Myometrial cell (primary cell): ENCODE data around the gene BHMT. TPM values are rescaled to one million over a fixed set of nuclear protein-coding genes. Genes with fewer than 3 reads are reported as not detected.

ENCODE experiments used
- total RNA-seq: library from RNA; depleted of rRNA; stranded (reverse); fragments of >200 nt; gene quantifications from 2 replicates; pipeline ENCODE4 v1.2.3, GENCODE V29; 2015

BHMT gene
- total RNA-seq, result not detected in 2 replicates

GRCh38 chr5:79111387-79111959, at the start of gene BHMT:
Gene BHMT (plus strand): TSS chr5:79111809. CDS start chr5:79111886, 77 bp downstream.

GRCh38 chr5:79069488-79070349, 41.9 kb upstream of the BHMT start, which contains the start of the genes BHMT2 and DMGDH:
Gene BHMT2 (plus strand): TSS chr5:79069767. CDS start chr5:79069783, 16 bp downstream.
Gene DMGDH (minus strand): TSS chr5:79069674. CDS start chr5:79069620, 54 bp downstream.

Other genes with a start within 250 kb of the BHMT start
- 13.8 and 20.6 TPM in 2 replicates for gene ARSB, start 126.5 kb upstream of the BHMT start, total RNA-seq
- 0.86 and 1.9 TPM in 2 replicates for gene DMGDH, start 42.1 kb upstream of the BHMT start, total RNA-seq
- gene BHMT2, start 42.0 kb upstream of the BHMT start, total RNA-seq, result 8.9 and 9.2 TPM in 2 replicates
- 3.5 TPM in 2 replicates for gene JMY, start 124.3 kb downstream of the BHMT start, total RNA-seq